GM21786 (cell line): Measurements from ENCODE around the gene FILIP1L.
A peak's percentile ranks its signal among the peaks of the same experiment; 100 is the strongest.

Experiments
- ATAC-seq: cut with Tn5 transposase; IDR thresholded peaks from one replicate; pipeline ENCODE4 v1.9.1; 2021; ENCODE audit not compliant: unreplicated experiment

FILIP1L gene

GRCh38 chr3:99900248-99900647 lies 214.1 kb downstream of the FILIP1L start:
- ATAC-seq, result no peak

DNA sequence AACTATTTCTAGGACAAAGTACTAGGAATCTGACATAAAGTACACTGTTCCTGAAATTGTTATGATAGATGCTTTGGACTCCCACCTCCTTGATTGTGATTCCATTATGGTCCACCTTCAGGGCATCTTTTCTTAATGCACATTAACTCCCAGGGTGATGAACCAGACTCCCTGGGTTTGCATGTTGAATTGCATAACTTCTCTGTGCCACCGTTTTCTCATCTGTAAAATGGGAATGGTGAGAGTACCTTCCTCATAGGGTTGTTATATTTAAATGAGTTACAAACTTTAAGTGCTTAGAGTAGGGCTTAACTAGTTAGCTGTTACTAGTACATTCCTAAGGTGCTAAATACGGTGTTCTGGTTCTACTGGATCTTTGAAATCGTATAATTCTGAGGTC lies 214.7 kb downstream of the FILIP1L start:
- ATAC-seq, result no peak

- ATAC-seq, result no peak
Observed at GRCh38 chr3:99896482-99896881, 217.8 kb downstream of the FILIP1L start.

DNA sequence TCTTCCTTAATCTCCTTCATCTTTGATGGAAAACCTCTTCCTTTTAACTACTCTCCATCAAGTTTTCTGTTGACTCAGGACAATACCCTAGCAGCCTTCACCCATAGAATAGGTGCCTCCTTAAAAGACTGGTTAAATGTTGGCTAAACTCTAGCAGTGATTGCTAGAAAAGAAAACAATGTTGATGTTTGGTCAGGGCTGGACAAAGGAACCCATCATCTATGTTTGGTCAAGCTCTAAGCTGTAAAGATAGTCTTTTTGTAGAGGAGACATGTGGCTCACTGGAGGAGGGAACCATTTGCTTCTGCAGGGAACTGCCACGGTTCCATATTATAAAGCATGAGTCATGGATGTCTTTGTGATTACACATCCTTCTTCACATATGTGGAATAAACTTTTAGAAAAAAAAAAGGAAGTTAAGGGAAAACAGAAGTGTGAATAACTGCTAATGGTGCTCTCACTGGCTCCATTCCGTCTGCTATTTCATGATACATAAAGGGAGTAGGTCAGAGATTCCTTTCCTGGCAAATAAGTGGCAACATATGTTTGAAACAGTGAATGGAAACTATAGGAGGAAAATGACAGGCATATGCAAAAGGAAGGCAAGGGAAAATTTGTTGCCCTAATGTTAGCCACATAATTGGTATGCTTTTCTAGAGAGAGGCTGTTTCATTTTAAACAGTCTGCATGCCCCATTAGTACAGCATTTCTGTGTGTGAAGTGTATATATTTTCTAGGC lies 218.4 kb downstream of the FILIP1L start:
- no peak for ATAC-seq

DNA sequence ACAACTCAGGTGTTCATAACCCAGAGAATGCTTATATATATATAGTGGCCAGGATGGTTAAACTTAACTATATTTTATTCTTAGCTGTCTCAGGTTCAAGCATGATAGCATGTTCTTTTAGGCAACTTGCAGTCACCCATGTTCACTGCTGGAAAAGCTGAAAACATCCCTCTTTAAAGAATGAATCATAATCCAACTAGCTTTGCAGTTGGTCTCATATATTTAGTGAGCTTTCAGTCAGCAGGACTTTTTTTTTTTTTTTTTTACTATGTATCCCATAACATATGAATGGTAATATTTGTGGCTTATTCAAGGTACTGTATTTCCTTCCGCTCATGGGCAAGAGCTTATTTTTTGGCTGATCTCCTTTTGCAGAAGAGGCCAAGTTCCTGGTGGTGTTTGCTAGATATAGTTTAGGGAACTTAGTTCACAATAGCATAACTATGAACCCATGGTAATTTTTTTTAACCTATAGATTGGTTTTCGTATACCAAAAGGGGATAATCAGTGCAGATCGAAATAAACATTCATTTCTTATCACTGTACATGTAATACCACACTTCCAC lies 219.1 kb downstream of the FILIP1L start:
- ATAC-seq, result no peak

DNA sequence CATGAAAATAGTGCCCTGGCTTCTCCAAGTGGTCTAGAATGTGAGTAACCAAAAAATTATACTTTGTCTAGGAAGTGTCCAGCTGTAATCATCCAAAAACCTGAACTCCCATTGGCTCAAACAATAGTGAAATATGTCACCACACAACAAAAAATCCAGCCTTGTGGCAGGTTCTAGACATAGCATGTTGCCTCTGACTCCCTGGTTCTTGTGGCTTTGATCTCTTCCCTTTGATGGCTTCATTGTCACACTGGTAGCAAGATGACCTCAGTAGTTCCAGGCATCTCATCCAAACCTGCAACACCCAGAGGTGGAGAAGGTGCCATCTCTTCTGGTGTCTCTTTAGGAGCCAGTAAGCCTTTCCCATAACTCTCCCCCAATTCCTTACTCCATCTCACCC lies 222.0 kb downstream of the FILIP1L start:
- ATAC-seq, result no peak

- no peak for ATAC-seq
Observed at GRCh38 chr3:99891610-99892285, 222.6 kb downstream of the FILIP1L start.

DNA sequence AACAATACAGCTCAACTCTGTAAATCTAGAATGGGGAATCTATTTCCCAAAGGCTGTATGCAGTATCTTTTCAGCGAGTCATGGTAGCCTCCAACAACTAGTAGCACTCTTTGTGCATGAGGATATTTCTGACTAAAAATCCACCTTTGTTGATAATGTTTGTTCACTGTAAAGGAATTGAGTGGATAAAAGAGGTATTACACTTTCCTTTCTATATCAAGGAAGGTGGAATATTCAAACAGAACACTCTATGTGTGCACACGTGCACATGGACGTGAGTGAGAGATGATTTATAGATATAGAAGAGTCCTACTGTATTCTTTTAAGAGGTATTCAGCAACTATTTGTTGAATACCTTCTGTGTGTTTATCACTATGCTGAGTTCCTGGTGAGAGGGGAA lies 228.4 kb downstream of the FILIP1L start:
- ATAC-seq, result no peak

DNA sequence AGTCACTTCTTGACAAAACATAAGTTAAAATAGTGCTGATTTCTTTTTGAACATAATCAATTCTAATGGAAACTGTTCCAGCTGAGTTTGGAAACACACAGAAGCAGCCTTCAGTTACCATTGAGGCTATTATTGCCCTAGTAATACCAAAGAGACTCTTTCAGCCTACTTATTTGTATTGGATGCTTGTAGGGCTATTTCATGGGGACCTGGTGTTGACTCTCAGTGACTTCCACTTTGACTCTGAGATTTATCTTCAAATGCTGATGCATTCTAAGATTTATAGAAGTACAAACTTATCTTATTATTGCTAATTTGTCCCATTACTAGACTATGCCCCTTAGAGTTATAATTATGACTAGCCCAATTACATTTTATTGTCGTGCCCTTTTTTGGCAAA lies 229.2 kb downstream of the FILIP1L start:
- no peak for ATAC-seq

DNA sequence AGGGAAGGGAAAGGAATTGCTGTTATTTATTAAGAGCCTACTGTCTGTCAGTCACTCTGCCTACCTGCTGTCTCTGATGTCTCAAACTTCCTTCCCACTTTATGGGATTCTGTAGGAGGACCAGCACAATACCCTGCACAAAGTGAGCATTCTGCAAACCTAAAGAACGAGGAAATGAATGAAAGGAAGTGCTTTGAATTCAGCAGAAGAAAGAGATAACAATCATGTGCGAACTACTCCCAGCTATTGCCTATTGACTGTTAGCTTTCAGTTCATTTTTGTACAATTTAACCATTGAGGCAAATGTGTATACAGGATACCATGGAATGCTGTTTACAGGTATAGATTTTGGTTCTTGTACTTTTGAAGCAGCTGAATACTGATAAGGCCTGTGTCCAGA lies 229.8 kb downstream of the FILIP1L start:
- no peak for ATAC-seq

- ATAC-seq, result no peak
Observed at GRCh38 chr3:99883693-99884092, 230.6 kb downstream of the FILIP1L start.

DNA sequence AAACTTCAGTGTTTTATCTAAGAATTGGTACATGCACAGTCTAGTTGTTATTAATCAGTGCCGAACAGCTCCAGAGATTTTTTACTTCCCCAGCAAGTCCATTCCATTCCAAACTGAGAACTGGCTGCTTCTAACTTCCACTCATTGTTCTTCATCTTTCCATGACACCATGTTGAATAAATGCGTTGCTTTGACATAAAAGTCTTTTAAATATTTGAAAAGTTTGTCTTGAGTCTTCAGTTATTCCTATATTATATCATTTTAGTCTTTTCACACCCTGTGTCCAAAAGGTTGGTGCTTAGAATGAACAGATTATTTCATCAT lies 231.2 kb downstream of the FILIP1L start:
- no peak for ATAC-seq

DNA sequence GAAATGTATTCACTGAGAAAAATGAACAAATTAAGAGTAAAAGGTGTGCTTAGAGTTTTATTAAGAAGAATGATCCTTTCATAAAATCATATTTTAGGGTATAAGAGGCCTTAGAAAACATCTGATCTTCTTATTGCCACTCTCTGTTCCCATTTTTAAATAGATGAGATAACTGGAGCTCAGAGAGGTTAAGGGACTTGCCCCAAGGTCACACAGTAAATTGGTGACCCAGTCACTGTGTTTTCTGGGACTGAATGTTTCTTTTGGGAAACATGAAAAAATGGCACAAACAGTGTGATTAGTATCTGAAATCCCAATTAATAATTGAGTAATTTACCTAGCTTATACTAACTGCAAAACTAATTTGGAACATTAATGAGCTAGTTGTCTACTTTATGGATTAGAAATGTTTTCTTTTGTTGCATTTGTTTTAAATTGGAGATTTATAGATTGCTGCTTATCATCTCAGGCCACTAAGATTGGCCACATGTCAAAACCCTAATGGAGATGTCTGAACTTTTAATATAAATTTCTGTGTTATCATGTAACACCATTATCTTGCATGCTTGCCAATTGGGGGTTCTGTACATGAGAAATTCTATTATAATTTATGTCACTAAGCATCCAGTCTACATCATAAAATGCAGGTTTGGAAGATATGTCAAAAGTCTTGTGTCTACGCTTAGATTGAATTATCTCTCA lies 231.7 kb downstream of the FILIP1L start:
- ATAC-seq, result no peak

GRCh38 chr3:99881121-99881524 lies 233.2 kb downstream of the FILIP1L start:
- no peak for ATAC-seq

GRCh38 chr3:99879275-99879674 lies 235.0 kb downstream of the FILIP1L start:
- no peak for ATAC-seq

DNA sequence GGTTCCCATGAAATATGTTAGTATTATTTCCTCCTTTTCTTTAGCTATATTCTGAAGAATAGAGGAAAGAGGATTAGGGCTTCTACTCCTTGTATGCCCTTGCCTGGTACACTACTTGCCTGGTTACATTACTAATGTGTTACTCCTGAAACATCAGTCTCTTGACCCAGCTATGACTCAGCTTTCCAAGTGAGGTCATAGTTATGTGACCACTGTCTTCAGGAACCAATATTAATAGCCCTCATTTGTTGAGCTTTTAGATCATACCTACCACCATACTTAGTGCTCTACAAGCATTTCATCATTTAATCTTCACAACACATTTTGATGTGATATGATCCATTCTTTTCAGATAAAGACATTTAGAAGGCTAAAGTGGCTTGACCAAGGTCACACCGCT lies 236.3 kb downstream of the FILIP1L start:
- ATAC-seq, result peak; percentile 69

DNA sequence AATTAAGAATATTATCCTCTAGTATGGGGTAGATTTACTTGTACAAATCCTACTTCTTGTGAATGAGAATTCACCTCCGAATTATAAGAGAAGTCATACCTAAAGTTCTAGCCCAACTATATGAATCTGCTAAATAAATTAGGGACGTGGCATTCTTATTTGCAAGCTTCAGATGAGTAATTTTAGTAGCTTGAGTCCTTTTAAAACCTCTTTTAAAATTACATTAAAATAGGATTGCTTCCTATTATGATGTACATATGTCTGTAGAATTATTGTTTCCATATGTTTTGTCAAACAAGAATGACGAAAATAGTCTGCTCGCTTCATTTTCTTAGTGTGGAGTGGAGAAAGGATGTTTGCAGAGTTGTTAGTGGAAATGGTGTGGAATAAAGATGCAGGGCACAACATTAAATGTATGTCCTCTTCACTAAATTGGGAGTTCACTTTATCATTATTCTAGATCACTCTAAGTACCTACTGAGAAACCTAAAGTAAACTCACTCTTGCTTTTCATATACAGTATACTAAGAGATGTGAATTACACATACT lies 237.2 kb downstream of the FILIP1L start:
- ATAC-seq, result no peak

GRCh38 chr3:99875929-99876841 lies 238.1 kb downstream of the FILIP1L start:
- ATAC-seq, result peak; percentile 75

DNA sequence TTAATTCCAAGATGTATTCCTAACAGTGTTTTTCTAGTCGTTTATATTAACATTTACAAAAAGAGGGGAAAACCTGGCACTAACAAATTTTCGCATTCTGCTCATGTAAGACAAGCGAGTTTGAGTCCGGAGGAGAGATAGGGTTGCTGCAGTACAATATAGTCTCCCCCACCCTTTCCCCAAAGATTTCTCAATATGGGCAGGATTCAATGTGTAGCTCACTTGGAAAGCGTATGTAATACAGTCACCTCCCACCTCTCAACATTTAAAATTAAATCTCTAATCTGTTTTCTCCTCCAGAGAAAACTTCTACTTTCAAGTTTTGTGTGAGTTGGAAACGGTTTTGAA lies 238.7 kb downstream of the FILIP1L start:
- no peak for ATAC-seq

GRCh38 chr3:99874237-99875002 lies 239.9 kb downstream of the FILIP1L start:
- no peak for ATAC-seq
